C4-2B (cell line): ENCODE measurements around the gene SCN5A.

Source experiments
- CTCF ChIP-seq: fragments of 450-650 bp; conservative IDR thresholded peaks from 2 replicates; pipeline ENCODE4 v1.5.1; 2017; ENCODE audit warnings: mild to moderate bottlenecking
- ZFX ChIP-seq: fragments of 450-650 bp; IDR thresholded peaks from 2 replicates; pipeline ENCODE4 v1.6.1; 2017

- TF ChIP-seq CTCF, result no peak
- no peak for TF ChIP-seq ZFX
Measured at GRCh38 chr3:38579141-38579540, 70.3 kb downstream of the SCN5A start.
